Body of pancreas (tissue), 4 donors: ENCODE results near the gene CDH6.

Experiments
- CTCF ChIP-seq, 7 experiments: fragments of 450-650 bp in 4 of 7; fragments of 200-600 bp in 3 of 7; sonication (generic) in 3 of 7; IDR thresholded peaks; one replicate each; pipeline ENCODE4 v1.5.1; 2016 to 2019; ENCODE audit warnings: antibody characterized with exemption in 7 of 7
- POLR2A ChIP-seq, 3 donors: fragments of 450-650 bp; IDR thresholded peaks; one replicate each; pipeline ENCODE4 v1.6.1; 2016; ENCODE audit warnings: antibody characterized with exemption in 3 of 3, mild to moderate bottlenecking in 2 of 3

DNA sequence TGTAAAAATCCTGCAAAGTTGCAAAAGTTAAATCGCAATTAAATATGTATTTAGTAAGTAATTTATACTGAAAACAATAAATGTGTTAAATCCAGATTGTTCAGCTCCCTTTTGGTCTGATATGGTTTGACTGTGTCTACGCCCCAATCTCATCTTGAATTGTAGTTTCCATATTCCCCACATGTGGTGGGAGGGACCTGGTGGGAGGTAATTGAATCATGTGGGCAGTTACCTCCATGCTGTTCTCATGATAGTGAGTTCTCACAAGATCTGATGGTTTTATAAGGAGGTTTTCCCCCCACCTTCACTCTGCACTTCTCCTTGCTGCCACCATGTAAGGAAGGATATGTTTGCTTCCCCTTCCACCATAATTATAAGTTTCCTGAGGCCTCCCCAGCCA lies 140.0 kb downstream of the CDH6 start:
- no peak for TF ChIP-seq CTCF (IDR thresholded peaks at IDR 0.05)
- TF ChIP-seq POLR2A (IDR thresholded peaks at IDR 0.05): no peak
